Spleen (tissue), 11 donors: Measurements from ENCODE around the gene PSMD14. TPM values are rescaled to one million over a fixed set of nuclear protein-coding genes. Genes with fewer than 3 reads are reported as not detected.
A peak's percentile ranks its signal among the peaks of the same experiment; 100 is the strongest.

Experiments used
- DNase-seq: peaks from one replicate; pipeline ENCODE4 v3.0.0-alpha.2; 2020
- H3K27ac ChIP-seq, 8 donors: fragments of 200-600 bp; sonication (generic) in 7 of 8; 1 replicate in 4 of 8; 2 replicates in 4 of 8; pipeline versions ENCODE4 v1.5.0 to v1.8.0; 2016 to 2021; ENCODE audit warnings: inconsistent platforms in 4 of 8, mild to moderate bottlenecking in 4 of 8, moderate library complexity in 1 of 8
- H3K27me3 ChIP-seq, 7 donors: fragments of 200-600 bp; sonication (generic) in 6 of 7; replicated peaks in 1 of 7; 1 replicate in 4 of 7; 2 replicates in 3 of 7; pipeline versions ENCODE4 v1.5.0 to v1.8.0; 2016 to 2021; ENCODE audit warnings: inconsistent platforms in 3 of 7, mild to moderate bottlenecking in 1 of 7
- H3K36me3 ChIP-seq, 6 donors: fragments of 200-600 bp; sonication (generic) in 5 of 6; 1 replicate in 4 of 6; 2 replicates in 2 of 6; pipeline versions ENCODE4 v1.5.0 to v1.8.0; 2016 to 2021; ENCODE audit warnings: inconsistent platforms in 2 of 6
- H3K4me1 ChIP-seq, 6 donors: fragments of 200-600 bp; sonication (generic) in 5 of 6; 1 replicate in 3 of 6; 2 replicates in 3 of 6; pipeline versions ENCODE4 v1.5.0 to v1.8.0; 2016 to 2021; ENCODE audit warnings: inconsistent platforms in 3 of 6
- H3K4me3 ChIP-seq, 8 donors: fragments of 200-600 bp; sonication (generic) in 7 of 8; 1 replicate in 4 of 8; 2 replicates in 4 of 8; pipeline versions ENCODE4 v1.5.0 to v1.8.0; 2016 to 2021; ENCODE audit warnings: inconsistent platforms in 4 of 8, mild to moderate bottlenecking in 4 of 8, moderate library complexity in 2 of 8
- H3K9me3 ChIP-seq, 8 donors: fragments of 200-600 bp; sonication (generic) in 7 of 8; 1 replicate in 4 of 8; 2 replicates in 4 of 8; pipeline versions ENCODE4 v1.5.0 to v1.8.0; 2016 to 2021; ENCODE audit warnings: inconsistent platforms in 4 of 8
- POLR2A ChIP-seq, 3 donors: fragments of 450-650 bp; IDR thresholded peaks; one replicate each; pipeline ENCODE4 v1.5.1; 2017; ENCODE audit warnings: antibody characterized with exemption in 3 of 3, mild to moderate bottlenecking in 1 of 3
- POLR2AphosphoS5 ChIP-seq, 3 donors: sonication (generic); formaldehyde crosslinking; IDR thresholded peaks; one replicate each; pipeline ENCODE4 v1.5.1; 2017; ENCODE audit warnings: antibody characterized with exemption in 3 of 3
- WGBS, 5 donors: extraction: QIAGEN DNeasy Blood & Tissue Kit in 3 of 5; methylation state at CpG; one replicate each; pipeline versions ENCODE4 v1.1.5 to v1.1.7; 2013 to 2018; 5-methylcytosine and 5-hydroxymethylcytosine counted together
- intact Hi-C: fragments of 100-400 bp; cut with DNase I; formaldehyde crosslinking; loops from one replicate; pipeline ENCODE4 v1.15.0; 2023; ENCODE audit warnings: low total_unique reads
- polyA plus RNA-seq, 3 donors: library from polyadenylated mRNA; stranded (reverse); fragments of 200-250 nt; gene quantifications; one replicate each; pipeline ENCODE4 v1.2.1, GENCODE V29; 2013
- total RNA-seq, 7 donors: library from RNA; depleted of rRNA in 3 of 7; stranded (reverse); fragments of >200 nt in 3 of 7; fragmentation: NEBNext Ultra II Directional in 4 of 7; extraction: Animal tissue kit (Norgen Biotek cat#: 25700) in 4 of 7; gene quantifications; one replicate each; pipeline versions ENCODE4 v1.1.0 to v1.2.1, GENCODE V29; 2016 to 2021
- TF ChIP-seq, protein P1 (sequence below), 11 experiments: fragments of 200-600 bp in 7 of 11; fragments of 450-650 bp in 4 of 11; sonication (generic) in 4 of 11; IDR thresholded peaks in 8 of 11; conservative IDR thresholded peaks in 3 of 11; 1 replicate in 7 of 11; 2 replicates in 4 of 11; pipeline versions ENCODE4 v1.4.0 to v1.8.0; 2016 to 2021; ENCODE audit warnings: antibody characterized with exemption in 11 of 11, inconsistent platforms in 4 of 11, mild to moderate bottlenecking in 1 of 11
- donor health status: healthy with polysubstance abuse.
- donor health status: DM: no; HTN: no; CAD: no; lungs with moderate emphysema.
- donor health status: DM: no; HTN: no; CAD: no.
- donor health status: Bipolar disorder and iron deficiency.
- donor health status: healthy.
- donor health status: DM: no; HTN: no; CAD: no.
- donor health status: DM: yes; HTN: yes; CAD: no.

The PSMD14 gene
- total and polyA plus RNA-seq, 10 donors = 23.5 to 47.7 (median 29.3) TPM

DNA sequence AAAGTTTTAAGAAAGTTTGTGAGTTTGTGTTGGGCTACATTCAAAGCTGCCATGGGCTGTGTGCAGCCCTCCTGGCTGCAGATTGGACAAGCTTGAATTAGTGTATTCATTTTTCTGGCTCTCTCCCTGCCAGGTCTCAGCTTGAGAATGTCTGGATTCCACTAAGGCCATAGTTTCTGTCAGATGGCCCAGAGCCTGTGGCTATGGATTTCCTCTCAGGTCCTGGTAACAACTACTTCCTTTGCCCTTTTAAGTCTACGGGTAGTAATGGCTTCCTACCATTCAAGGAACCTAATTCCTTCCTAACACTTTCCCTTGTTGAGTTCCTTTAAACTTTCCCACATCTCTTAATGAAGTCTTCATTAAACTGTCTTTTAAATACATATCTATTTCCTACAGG lies 24.3 kb upstream of the PSMD14 start:
- intact Hi-C loops = no loop called here

DNA sequence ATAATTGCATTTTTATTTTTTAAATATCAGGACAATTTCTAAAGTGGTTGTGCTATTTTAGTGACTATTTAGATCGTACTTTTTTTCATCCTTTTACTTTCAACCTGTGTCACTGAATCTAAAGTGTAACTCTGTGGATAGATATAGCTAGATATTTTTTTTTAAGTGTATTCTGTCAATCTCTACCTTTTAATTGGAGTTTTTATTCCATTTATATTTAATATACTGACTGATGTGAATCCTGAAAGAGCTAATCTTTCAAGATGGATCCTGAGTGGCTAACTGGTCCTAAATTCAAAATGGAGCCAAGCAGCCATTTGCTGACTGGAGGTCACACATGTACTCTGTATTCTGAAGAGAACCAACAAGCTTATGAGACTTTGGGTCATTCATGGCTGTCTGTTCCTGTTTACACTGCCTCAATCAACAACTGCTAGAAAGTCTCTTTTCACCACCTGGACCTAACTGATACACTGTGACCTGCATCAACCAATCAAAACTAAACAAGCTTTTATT lies 4.6 kb upstream of the PSMD14 start:
- whole genome bisulfite sequencing, 5 donors = 66 to 94% (median 85%) methylated on average over 1 of the region's 1 CpG
- Histone ChIP-seq H3K4me1 (peaks cover 0 to 14% (median 9%) of the 10 kb centered on the region in 6 donors), H3K9me3 (peaks cover 0 to 17% (median 10%) of the 10 kb centered on the region in 8 donors), H3K4me3 (no peak overlapping the region), H3K36me3 (no peaks in the 10 kb centered on the region), H3K27me3 (peaks cover 0 to 7% (median 0%) of the 10 kb centered on the region in 7 donors), H3K27ac (no peak overlapping the region)
- no peak for DNase-seq
- TF ChIP-seq POLR2A (IDR thresholded peaks at IDR 0.05) = no peak
- TF ChIP-seq POLR2AphosphoS5 (IDR thresholded peaks at IDR 0.05) = no peak
- TF ChIP-seq, protein P1, sequence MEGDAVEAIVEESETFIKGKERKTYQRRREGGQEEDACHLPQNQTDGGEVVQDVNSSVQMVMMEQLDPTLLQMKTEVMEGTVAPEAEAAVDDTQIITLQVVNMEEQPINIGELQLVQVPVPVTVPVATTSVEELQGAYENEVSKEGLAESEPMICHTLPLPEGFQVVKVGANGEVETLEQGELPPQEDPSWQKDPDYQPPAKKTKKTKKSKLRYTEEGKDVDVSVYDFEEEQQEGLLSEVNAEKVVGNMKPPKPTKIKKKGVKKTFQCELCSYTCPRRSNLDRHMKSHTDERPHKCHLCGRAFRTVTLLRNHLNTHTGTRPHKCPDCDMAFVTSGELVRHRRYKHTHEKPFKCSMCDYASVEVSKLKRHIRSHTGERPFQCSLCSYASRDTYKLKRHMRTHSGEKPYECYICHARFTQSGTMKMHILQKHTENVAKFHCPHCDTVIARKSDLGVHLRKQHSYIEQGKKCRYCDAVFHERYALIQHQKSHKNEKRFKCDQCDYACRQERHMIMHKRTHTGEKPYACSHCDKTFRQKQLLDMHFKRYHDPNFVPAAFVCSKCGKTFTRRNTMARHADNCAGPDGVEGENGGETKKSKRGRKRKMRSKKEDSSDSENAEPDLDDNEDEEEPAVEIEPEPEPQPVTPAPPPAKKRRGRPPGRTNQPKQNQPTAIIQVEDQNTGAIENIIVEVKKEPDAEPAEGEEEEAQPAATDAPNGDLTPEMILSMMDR (IDR thresholded peaks at IDR 0.05 in 8 of 11, conservative IDR thresholded peaks at IDR 0.05 in 3 of 11) = no peak
- intact Hi-C loops = no loop called here

More for the DNA sequence above, 24.3 kb upstream of the PSMD14 start:
- TF ChIP-seq POLR2A (IDR thresholded peaks at IDR 0.05) (no peak), POLR2AphosphoS5 (IDR thresholded peaks at IDR 0.05) (no peak)
- TF ChIP-seq, protein P1 (IDR thresholded peaks at IDR 0.05 in 8 of 11, conservative IDR thresholded peaks at IDR 0.05 in 3 of 11) = no peak
- H3K27ac ChIP-seq = no peak overlapping the region
- H3K4me1 ChIP-seq = no peaks in the 10 kb centered on the region
- H3K36me3 ChIP-seq = no peaks in the 10 kb centered on the region
- no peak for DNase-seq
- H3K9me3 ChIP-seq = peaks cover 0 to 4% (median 0%) of the 10 kb centered on the region in 8 donors
- WGBS, 5 donors = 33 to 55% (median 47%) methylated on average over 1 of the region's 1 CpG
- no peak overlapping the region for H3K4me3 ChIP-seq
- peaks cover 0 to 24% (median 3%) of the 10 kb centered on the region in 7 donors for H3K27me3 ChIP-seq

DNA sequence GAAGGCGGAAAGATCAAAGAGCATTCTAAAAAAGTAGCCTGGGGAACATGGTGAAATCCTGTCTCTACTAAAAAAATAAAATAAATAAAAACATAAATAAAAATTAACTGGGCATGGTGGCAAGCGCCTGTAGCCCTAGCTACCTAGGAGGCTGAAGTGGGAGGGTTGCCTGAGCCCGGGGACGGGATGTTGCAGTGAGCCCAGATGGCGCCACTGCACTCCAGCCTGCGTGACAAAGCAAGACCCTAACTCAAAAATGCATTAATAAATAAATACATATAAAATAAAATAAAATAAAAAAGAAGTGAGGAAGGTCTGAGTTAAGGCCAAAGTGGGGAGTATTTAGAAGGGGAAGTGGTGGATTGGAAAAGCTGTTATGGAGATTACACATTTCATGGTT lies 1.3 kb upstream of the PSMD14 start:
- Histone ChIP-seq H3K4me1 (peaks cover 12 to 47% (median 28%) of the 10 kb centered on the region in 6 donors), H3K9me3 (peaks cover 0 to 17% (median 10%) of the 10 kb centered on the region in 8 donors), H3K27ac (no peak overlapping the region), H3K27me3 (no peaks in the 10 kb centered on the region), H3K4me3 (peak overlapping the region in 1 of 8 donors; percentile 83), H3K36me3 (no peaks in the 10 kb centered on the region)
- intact Hi-C loops = no loop called here
- 95 to 99% (median 97%) methylated on average over 6 of the region's 6 CpGs for WGBS, 5 donors
- TF ChIP-seq POLR2AphosphoS5 (IDR thresholded peaks at IDR 0.05) (no peak), POLR2A (IDR thresholded peaks at IDR 0.05) (no peak)
- TF ChIP-seq, protein P1 (IDR thresholded peaks at IDR 0.05 in 8 of 11, conservative IDR thresholded peaks at IDR 0.05 in 3 of 11) = no peak
- DNase-seq = no peak

DNA sequence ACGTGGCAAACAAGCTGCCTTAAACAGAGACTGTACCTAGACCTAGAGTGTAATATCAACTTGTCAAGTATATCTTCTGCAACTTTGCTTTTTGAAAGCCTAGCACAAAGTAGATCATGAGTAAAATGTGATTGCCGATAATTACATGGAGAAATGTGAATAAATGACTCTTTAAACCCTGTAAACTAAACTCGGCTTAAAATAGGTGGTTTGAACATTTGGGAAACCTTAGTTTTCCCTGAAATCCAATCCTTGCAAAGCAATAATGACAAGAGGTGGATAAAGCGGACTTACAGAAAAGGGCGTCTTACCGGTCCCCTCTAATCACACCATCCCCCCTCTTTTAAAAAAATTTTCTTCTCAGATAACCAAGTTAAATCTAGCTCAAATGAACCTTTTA lies 549 bp upstream of the PSMD14 start:
- Histone ChIP-seq H3K4me3 (peak overlapping the region; percentile 60 to 96 (median 82)), H3K27ac (peak overlapping the region in 7 of 8 donors; percentile 69 to 92 (median 88)), H3K36me3 (no peaks in the 10 kb centered on the region), H3K4me1 (peaks cover 12 to 49% (median 28%) of the 10 kb centered on the region in 6 donors), H3K27me3 (no peaks in the 10 kb centered on the region), H3K9me3 (peaks cover 0 to 17% (median 10%) of the 10 kb centered on the region in 8 donors)
- no peak for DNase-seq
- 40 to 55% (median 43%) methylated on average over 6 of the region's 6 CpGs for WGBS, 5 donors
- TF ChIP-seq POLR2A (IDR thresholded peaks at IDR 0.05) = no peak
- TF ChIP-seq POLR2AphosphoS5 (IDR thresholded peaks at IDR 0.05) = no peak
- TF ChIP-seq, protein P1 (IDR thresholded peaks at IDR 0.05 in 8 of 11, conservative IDR thresholded peaks at IDR 0.05 in 3 of 11) = no peak
- intact Hi-C loops = no loop called here
